Upper lobe of right lung (tissue), 1 donor: Measurements from ENCODE around the gene CNTN4. TPM values are rescaled to one million over a fixed set of nuclear protein-coding genes. Genes with fewer than 3 reads are reported as not detected.
"Not testable (repeated sequence)": the region's sequence is repeated elsewhere in the genome, so short reads cannot be mapped to it uniquely, and the experiment has no call there.

Experiments used
- ATAC-seq: fragments of 200-7000 bp; cut with Tn5 transposase; one replicate; pipeline ENCODE4 v1.9.1; 2020; ENCODE audit warnings: mild to moderate bottlenecking, moderate library complexity
- DNase-seq: peaks from one replicate; pipeline ENCODE4 v3.0.0-alpha.2; 2020
- H3K27ac ChIP-seq: fragments of 200-600 bp; one replicate; pipeline ENCODE4 v1.8.0; 2022
- H3K27me3 ChIP-seq: fragments of 200-600 bp; one replicate; pipeline ENCODE4 v1.8.0; 2022; ENCODE audit warnings: mild to moderate bottlenecking
- H3K36me3 ChIP-seq: fragments of 200-600 bp; one replicate; pipeline ENCODE4 v1.8.0; 2022
- H3K4me1 ChIP-seq: fragments of 200-600 bp; one replicate; pipeline ENCODE4 v1.8.0; 2022
- H3K4me3 ChIP-seq: fragments of 200-600 bp; one replicate; pipeline ENCODE4 v1.8.0; 2022; ENCODE audit warnings: mild to moderate bottlenecking
- H3K9me3 ChIP-seq: fragments of 200-600 bp; one replicate; pipeline ENCODE4 v1.8.0; 2022
- intact Hi-C: fragments of 100-400 bp; cut with DNase I; formaldehyde crosslinking; loops from one replicate; pipeline ENCODE4 v1.11.0; 2022
- total RNA-seq: library from RNA; stranded (reverse); fragmentation: NEBNext Ultra II Directional; extraction: Animal tissue kit (Norgen Biotek cat#: 25700); gene quantifications from one replicate; pipeline ENCODE4 v1.2.1, GENCODE V29; 2021
- TF ChIP-seq, protein P1 (sequence below): fragments of 200-600 bp; IDR thresholded peaks from one replicate; pipeline ENCODE4 v1.8.0; 2022; ENCODE audit warnings: antibody characterized with exemption
- donor health status: DM: no; HTN: yes; CAD: no; lungs with severe emphysema.

Gene CNTN4
- total RNA-seq, 1 donor from 2014 or later: 11.3 TPM

DNA sequence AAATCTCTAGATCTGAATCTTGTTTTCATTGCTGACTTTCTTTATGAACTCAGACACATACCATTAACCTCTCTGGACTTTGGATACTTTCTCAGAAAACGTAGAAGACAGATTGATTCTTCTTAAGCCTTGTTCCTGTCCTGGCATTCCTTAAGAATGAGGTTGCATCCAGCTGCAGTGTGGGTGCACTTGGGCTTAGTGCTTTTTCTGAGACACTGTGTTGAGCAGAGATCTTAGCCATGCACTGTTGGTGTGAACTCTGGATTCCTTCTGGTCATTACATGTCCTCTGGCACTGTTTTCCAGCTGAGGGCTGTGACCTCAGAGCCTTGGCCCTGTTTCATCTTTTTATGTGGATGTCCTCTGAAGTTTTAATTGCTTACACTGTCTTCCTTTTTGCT, 428.3 kb downstream of the CNTN4 start:
- TF ChIP-seq, protein P1, sequence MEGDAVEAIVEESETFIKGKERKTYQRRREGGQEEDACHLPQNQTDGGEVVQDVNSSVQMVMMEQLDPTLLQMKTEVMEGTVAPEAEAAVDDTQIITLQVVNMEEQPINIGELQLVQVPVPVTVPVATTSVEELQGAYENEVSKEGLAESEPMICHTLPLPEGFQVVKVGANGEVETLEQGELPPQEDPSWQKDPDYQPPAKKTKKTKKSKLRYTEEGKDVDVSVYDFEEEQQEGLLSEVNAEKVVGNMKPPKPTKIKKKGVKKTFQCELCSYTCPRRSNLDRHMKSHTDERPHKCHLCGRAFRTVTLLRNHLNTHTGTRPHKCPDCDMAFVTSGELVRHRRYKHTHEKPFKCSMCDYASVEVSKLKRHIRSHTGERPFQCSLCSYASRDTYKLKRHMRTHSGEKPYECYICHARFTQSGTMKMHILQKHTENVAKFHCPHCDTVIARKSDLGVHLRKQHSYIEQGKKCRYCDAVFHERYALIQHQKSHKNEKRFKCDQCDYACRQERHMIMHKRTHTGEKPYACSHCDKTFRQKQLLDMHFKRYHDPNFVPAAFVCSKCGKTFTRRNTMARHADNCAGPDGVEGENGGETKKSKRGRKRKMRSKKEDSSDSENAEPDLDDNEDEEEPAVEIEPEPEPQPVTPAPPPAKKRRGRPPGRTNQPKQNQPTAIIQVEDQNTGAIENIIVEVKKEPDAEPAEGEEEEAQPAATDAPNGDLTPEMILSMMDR: no peak
- H3K4me1 ChIP-seq: no peaks in the 10 kb centered on the region
- intact Hi-C loops: no loop called here
- no peaks in the 10 kb centered on the region for H3K9me3 ChIP-seq
- ATAC-seq (no peak), DNase-seq (no peak)
- H3K36me3 ChIP-seq: no peaks in the 10 kb centered on the region
- no peak overlapping the region for H3K27ac ChIP-seq
- H3K4me3 ChIP-seq: no peak overlapping the region
- no peaks in the 10 kb centered on the region for H3K27me3 ChIP-seq

DNA sequence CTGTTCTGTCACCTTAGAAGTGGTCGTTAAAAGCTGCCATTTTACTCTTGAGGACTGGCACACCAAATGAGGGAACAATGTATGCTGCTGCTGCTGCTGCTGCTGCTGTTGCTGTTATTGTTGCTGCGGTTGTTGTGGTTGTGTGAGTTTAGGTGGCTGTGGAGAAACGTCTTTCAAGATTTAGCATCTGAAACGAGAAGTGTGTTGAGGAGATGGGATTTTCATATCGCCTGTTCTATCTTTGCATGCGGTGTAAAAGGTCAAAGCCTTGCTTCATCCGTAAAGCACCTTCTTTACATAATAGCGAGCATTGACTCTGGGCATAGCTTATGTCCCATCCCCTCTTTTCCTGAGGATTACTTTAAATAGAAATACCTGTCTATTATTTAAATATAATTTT, 428.7 kb downstream of the CNTN4 start:
- ATAC-seq, H3K36me3 ChIP-seq, H3K4me1 ChIP-seq, DNase-seq, H3K27ac ChIP-seq, H3K9me3 ChIP-seq, H3K27me3 ChIP-seq, intact Hi-C loops, H3K4me3 ChIP-seq: not testable (repeated sequence)

DNA sequence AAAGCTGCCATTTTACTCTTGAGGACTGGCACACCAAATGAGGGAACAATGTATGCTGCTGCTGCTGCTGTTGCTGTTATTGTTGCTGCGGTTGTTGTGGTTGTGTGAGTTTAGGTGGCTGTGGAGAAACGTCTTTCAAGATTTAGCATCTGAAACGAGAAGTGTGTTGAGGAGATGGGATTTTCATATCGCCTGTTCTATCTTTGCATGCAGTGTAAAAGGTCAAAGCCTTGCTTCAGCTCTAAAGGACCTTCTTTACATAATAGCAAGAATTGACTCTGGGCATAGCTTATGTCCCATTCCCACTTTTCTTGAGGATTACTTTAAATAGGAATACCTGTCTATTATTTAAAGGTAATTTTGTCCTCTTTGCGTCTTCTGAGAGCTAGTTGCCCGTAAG, 436.1 kb downstream of the CNTN4 start:
- H3K27me3 ChIP-seq, DNase-seq, intact Hi-C loops, ATAC-seq, H3K4me3 ChIP-seq, H3K36me3 ChIP-seq, H3K4me1 ChIP-seq, H3K9me3 ChIP-seq, H3K27ac ChIP-seq: not testable (repeated sequence)

DNA sequence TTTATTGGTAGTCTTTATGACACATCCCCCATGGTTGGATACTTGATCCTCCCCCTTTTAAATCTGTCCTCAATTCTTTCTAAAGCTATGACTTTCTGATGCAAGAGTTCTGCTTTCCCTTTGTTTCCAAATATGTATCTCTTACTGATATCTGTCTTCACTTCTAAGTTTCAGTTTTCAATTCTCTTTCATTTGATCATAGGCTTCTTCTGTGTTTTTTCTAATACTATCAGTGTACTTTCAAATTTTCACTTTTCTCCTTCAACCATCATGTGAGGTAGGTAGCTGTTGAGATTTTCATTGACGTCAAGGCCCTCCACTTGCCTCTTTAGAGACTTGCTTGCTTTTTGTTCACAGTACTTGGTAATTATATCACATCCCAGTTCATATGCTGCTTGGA, 436.5 kb downstream of the CNTN4 start:
- intact Hi-C loops: no loop called here
- Histone ChIP-seq H3K9me3 (no peaks in the 10 kb centered on the region), H3K27me3 (no peaks in the 10 kb centered on the region), H3K4me1 (no peaks in the 10 kb centered on the region), H3K4me3 (no peak overlapping the region), H3K27ac (no peak overlapping the region), H3K36me3 (no peaks in the 10 kb centered on the region)
- TF ChIP-seq, protein P1: no peak
- ATAC-seq (no peak), DNase-seq (no peak)

DNA sequence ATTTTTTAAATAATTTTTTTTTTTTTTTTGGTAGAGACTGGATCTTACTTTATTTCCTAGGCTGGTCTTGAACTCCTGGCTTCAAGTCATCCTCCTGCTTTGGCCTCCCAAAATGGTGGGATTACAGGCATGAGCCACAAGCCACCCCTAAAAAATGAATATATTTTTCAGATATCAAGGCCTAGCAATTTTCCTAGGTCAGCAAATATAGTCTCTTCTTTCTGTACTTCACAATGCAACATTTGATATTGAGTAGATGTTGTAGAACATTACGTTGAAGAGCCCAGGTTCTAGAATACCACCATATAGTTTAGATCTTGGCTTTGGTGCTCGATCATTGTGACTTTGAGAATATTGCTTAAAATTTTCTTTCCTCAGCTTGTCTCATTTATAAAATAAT, 437.9 kb downstream of the CNTN4 start:
- H3K4me3 ChIP-seq: no peak overlapping the region
- no peaks in the 10 kb centered on the region for H3K9me3 ChIP-seq
- H3K27ac ChIP-seq: no peak overlapping the region
- H3K4me1 ChIP-seq: no peaks in the 10 kb centered on the region
- intact Hi-C loops: no loop called here
- H3K36me3 ChIP-seq: no peaks in the 10 kb centered on the region
- DNase-seq: no peak
- TF ChIP-seq, protein P1: no peak
- ATAC-seq: no peak
- no peaks in the 10 kb centered on the region for H3K27me3 ChIP-seq

DNA sequence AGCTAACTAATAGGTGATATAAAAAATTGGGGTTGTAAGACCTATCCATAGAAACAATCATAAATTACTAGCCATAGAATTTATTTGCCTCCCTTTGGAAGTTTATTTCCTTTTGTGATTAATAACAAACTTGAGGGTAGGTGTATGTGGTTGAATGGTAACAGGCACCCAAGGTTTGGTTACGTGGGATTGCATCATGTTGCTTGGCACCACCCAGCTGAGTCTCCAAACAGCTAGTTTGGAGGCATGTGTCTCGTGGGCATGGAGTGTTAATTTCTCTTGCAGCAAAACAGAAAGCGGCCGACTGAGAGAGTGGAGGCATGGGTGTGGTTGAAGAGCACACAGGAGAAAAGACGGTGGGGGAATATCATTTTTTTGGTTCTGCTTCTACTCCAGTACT, 441.4 kb downstream of the CNTN4 start:
- no peaks in the 10 kb centered on the region for H3K4me1 ChIP-seq
- no peak for ATAC-seq
- intact Hi-C loops: no loop called here
- no peak for DNase-seq
- no peak overlapping the region for H3K27ac ChIP-seq
- no peaks in the 10 kb centered on the region for H3K36me3 ChIP-seq
- TF ChIP-seq, protein P1: no peak
- no peak overlapping the region for H3K4me3 ChIP-seq
- H3K27me3 ChIP-seq: no peaks in the 10 kb centered on the region
- H3K9me3 ChIP-seq: no peaks in the 10 kb centered on the region

DNA sequence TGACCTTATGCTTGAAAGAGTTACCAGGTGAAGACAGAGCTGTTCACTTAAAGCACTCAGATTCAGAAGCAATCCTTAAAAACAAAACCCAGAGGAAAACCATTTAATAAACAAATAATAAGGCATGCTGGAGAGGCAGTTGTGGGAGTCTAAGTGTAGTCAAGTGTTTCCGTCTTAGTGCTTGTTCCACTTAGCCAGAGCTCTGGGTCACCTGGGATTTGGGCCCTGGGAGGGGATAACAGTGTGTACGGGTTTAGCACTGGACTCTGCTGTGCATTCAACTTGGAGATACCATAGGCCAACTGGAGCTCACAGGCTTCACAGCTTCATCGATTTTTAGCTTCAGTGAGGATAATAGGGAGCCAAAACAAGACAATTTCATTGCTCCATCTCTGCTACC, 444.6 kb downstream of the CNTN4 start:
- no peak for DNase-seq
- H3K27me3 ChIP-seq: no peaks in the 10 kb centered on the region

More for the DNA sequence above, 444.6 kb downstream of the CNTN4 start:
- no peaks in the 10 kb centered on the region for H3K4me1 ChIP-seq
- H3K36me3 ChIP-seq: no peaks in the 10 kb centered on the region
- no peaks in the 10 kb centered on the region for H3K9me3 ChIP-seq
- no peak overlapping the region for H3K27ac ChIP-seq
- ATAC-seq: peak; percentile 92
- intact Hi-C loops: no loop called here
- no peak overlapping the region for H3K4me3 ChIP-seq
- TF ChIP-seq, protein P1: no peak
